Measurements from ENCODE around the gene HBA2. TPM values are rescaled to one million over a fixed set of nuclear protein-coding genes. Genes with fewer than 3 reads are reported as not detected.
"Not testable (repeated sequence)": the region's sequence is repeated elsewhere in the genome, so short reads cannot be mapped to it uniquely, and the experiment has no call there.

Gene HBA2
- total and polyA plus RNA-seq, 2 experiments from 2014 or later = 1.9 to 7.8 TPM

- H3K27ac Mint-ChIP-seq; H3K9me2 ChIP-seq (ENCODE audit: insufficient read depth); H3K27me3 ChIP-seq (ENCODE audit: insufficient read depth); DNase-seq (ENCODE audit: low spot score); H3K27ac ChIP-seq (ENCODE audit: low read depth); H2AFZ ChIP-seq; H3K4me3 ChIP-seq; H3K4me2 ChIP-seq; H3K4me1 Mint-ChIP-seq; H3K4me1 ChIP-seq (ENCODE audit: insufficient read depth); H3K4me3 Mint-ChIP-seq; H3K9me3 Mint-ChIP-seq; ATAC-seq: not testable (repeated sequence)
- Histone ChIP-seq H3F3A (replicated peaks; ENCODE audit: low read depth) (peaks cover 15% of the 10 kb centered on the region; the same call in 1 of the 2 replicates), H3K79me2 (replicated peaks; ENCODE audit: insufficient read depth) (peaks cover 43% of the 10 kb centered on the region), H4K20me1 (replicated peaks; ENCODE audit: insufficient read depth) (peaks cover 43% of the 10 kb centered on the region), H3K36me3 (ENCODE audit: insufficient read depth) (peaks cover 72% of the 10 kb centered on the region)
- Mint-ChIP-seq H3K27me3 (ENCODE audit: insufficient read depth, low read depth, poor library complexity) (peaks cover 12% of the 10 kb centered on the region), H3K36me3 (ENCODE audit: low read depth) (peaks cover 88% of the 10 kb centered on the region)
Observed at GRCh38 chr16:204046-204445, 31.4 kb downstream of the HBA2 start.

GRCh38 chr16:209359-209758 is 36.7 kb downstream of the HBA2 start:
- H3K9me3 Mint-ChIP-seq; H3K4me1 Mint-ChIP-seq; H3K27me3 ChIP-seq (ENCODE audit: insufficient read depth); H3K27ac ChIP-seq (ENCODE audit: low read depth); H3K27ac Mint-ChIP-seq; H2AFZ ChIP-seq; H3K4me3 Mint-ChIP-seq; H3K4me3 ChIP-seq; H3K27me3 Mint-ChIP-seq (ENCODE audit: insufficient read depth, low read depth, poor library complexity); H3K4me1 ChIP-seq (ENCODE audit: insufficient read depth); H3K9me2 ChIP-seq (ENCODE audit: insufficient read depth); DNase-seq (ENCODE audit: low spot score); H3K4me2 ChIP-seq; ATAC-seq: not testable (repeated sequence)
- Histone ChIP-seq H4K20me1 (replicated peaks; ENCODE audit: insufficient read depth) (peaks cover 73% of the 10 kb centered on the region), H3K36me3 (ENCODE audit: insufficient read depth) (peaks cover 78% of the 10 kb centered on the region), H3K79me2 (replicated peaks; ENCODE audit: insufficient read depth) (peaks cover 67% of the 10 kb centered on the region), H3F3A (replicated peaks; ENCODE audit: low read depth) (peaks cover 28% of the 10 kb centered on the region)
- H3K36me3 Mint-ChIP-seq (ENCODE audit: low read depth) = peaks cover 85% of the 10 kb centered on the region

- H3K4me2 ChIP-seq; H3K4me3 ChIP-seq; H3K27ac ChIP-seq (ENCODE audit: low read depth); DNase-seq (ENCODE audit: low spot score); H2AFZ ChIP-seq; H3K27ac Mint-ChIP-seq; H3K9me3 Mint-ChIP-seq; H3K4me1 Mint-ChIP-seq; H3K27me3 Mint-ChIP-seq (ENCODE audit: insufficient read depth, low read depth, poor library complexity); H3K27me3 ChIP-seq (ENCODE audit: insufficient read depth); H3K9me2 ChIP-seq (ENCODE audit: insufficient read depth); ATAC-seq; H3K4me3 Mint-ChIP-seq; H3K4me1 ChIP-seq (ENCODE audit: insufficient read depth): not testable (repeated sequence)
- Histone ChIP-seq H4K20me1 (replicated peaks; ENCODE audit: insufficient read depth) (peaks cover 75% of the 10 kb centered on the region), H3K79me2 (replicated peaks; ENCODE audit: insufficient read depth) (peaks cover 90% of the 10 kb centered on the region), H3K36me3 (ENCODE audit: insufficient read depth) (peaks cover 68% of the 10 kb centered on the region), H3F3A (replicated peaks; ENCODE audit: low read depth) (peaks cover 25% of the 10 kb centered on the region)
- peaks cover 85% of the 10 kb centered on the region for H3K36me3 Mint-ChIP-seq (ENCODE audit: low read depth)
Observed at GRCh38 chr16:211631-212180, 39.0 kb downstream of the HBA2 start.

- Mint-ChIP-seq H3K36me3 (ENCODE audit: low read depth) (peaks cover 87% of the 10 kb centered on the region), H3K9me3 (no peaks in the 10 kb centered on the region), H3K4me1 (no peaks in the 10 kb centered on the region), H3K4me3 (no peak overlapping the region; the same call in 2 of the 3 replicates), H3K27me3 (ENCODE audit: insufficient read depth, low read depth, poor library complexity) (peaks cover 1% of the 10 kb centered on the region), H3K27ac (no peak overlapping the region)
- Histone ChIP-seq H3K4me1 (ENCODE audit: insufficient read depth) (no peaks in the 10 kb centered on the region), H3K27me3 (ENCODE audit: insufficient read depth) (no peaks in the 10 kb centered on the region), H3K9me2 (ENCODE audit: insufficient read depth) (no peaks in the 10 kb centered on the region), H3K27ac (ENCODE audit: low read depth) (no peak overlapping the region; the same call in 1 of the 2 replicates), H3K4me2 (no peak overlapping the region), H2AFZ (no peak overlapping the region), H3K79me2 (replicated peaks; ENCODE audit: insufficient read depth) (peaks cover 99% of the 10 kb centered on the region), H3K36me3 (ENCODE audit: insufficient read depth) (peaks cover 66% of the 10 kb centered on the region), H3F3A (replicated peaks; ENCODE audit: low read depth) (peaks cover 23% of the 10 kb centered on the region), H3K4me3 (no peak overlapping the region), H4K20me1 (replicated peaks; ENCODE audit: insufficient read depth) (peaks cover 66% of the 10 kb centered on the region)
- ATAC-seq = no peak
- no peak for DNase-seq (ENCODE audit: low spot score)
- TF ChIP-seq POLR2AphosphoS5 (IDR thresholded peaks at IDR 0.05; ENCODE audit: low read depth) (no peak), CREB1 (CRISPR knock-in tag; IDR thresholded peaks at IDR 0.05; ENCODE audit: low read depth) (no peak), STAT1 (IDR thresholded peaks at IDR 0.05; ENCODE audit: unreplicated experiment) (no peak), EZH2phosphoT487 (IDR thresholded peaks at IDR 0.05; ENCODE audit: unreplicated experiment) (no peak), ZNF114 (CRISPR knock-in tag; IDR thresholded peaks at IDR 0.05) (no peak), NANOG (IDR thresholded peaks at IDR 0.05; ENCODE audit: borderline replicate concordance) (no peak), ETS1 (IDR thresholded peaks at IDR 0.05) (no peak), JUNB (IDR thresholded peaks at IDR 0.05; ENCODE audit: unreplicated experiment) (no peak), REST (IDR thresholded peaks at IDR 0.05; ENCODE audit: unreplicated experiment) (no peak)
Observed at GRCh38 chr16:212999-213398, 40.3 kb downstream of the HBA2 start.
